Amygdala (tissue), 56 donors: ENCODE results near the gene PDLIM1.

Source experiments
- DNase-seq, 56 donors: peaks; one replicate each; lab custom pipeline; 2025; lab: John Stamatoyannopoulos, UW

PDLIM1 gene

GRCh38 chr10:95267251-95267650 is 23.6 kb downstream of the PDLIM1 start:
- no peak for DNase-seq

GRCh38 chr10:95266674-95267095 is 24.1 kb downstream of the PDLIM1 start:
- no peak for DNase-seq

- DNase-seq = no peak
These were observed 25.2 kb downstream of the PDLIM1 start for GRCh38 chr10:95265572-95265971.

- no peak for DNase-seq
These were observed 26.4 kb downstream of the PDLIM1 start for GRCh38 chr10:95264227-95265051.

GRCh38 chr10:95263864-95264226 is 27.0 kb downstream of the PDLIM1 start:
- no peak for DNase-seq

- no peak for DNase-seq
These were observed 27.9 kb downstream of the PDLIM1 start for GRCh38 chr10:95262763-95263518.

GRCh38 chr10:95261926-95262325 is 28.9 kb downstream of the PDLIM1 start:
- DNase-seq = no peak

- no peak for DNase-seq
These were observed 29.8 kb downstream of the PDLIM1 start for GRCh38 chr10:95260909-95261552.

- no peak for DNase-seq
These were observed 30.4 kb downstream of the PDLIM1 start for GRCh38 chr10:95260397-95260881.

- DNase-seq = no peak
These were observed 33.0 kb downstream of the PDLIM1 start for GRCh38 chr10:95257849-95258248.

GRCh38 chr10:95256268-95256667 is 34.5 kb downstream of the PDLIM1 start:
- no peak for DNase-seq

- DNase-seq = no peak
These were observed 36.2 kb downstream of the PDLIM1 start for GRCh38 chr10:95254629-95255028.

GRCh38 chr10:95253686-95254085 is 37.1 kb downstream of the PDLIM1 start:
- no peak for DNase-seq

- DNase-seq = no peak
These were observed 37.8 kb downstream of the PDLIM1 start for GRCh38 chr10:95253007-95253406.

GRCh38 chr10:95250856-95251255 is 39.9 kb downstream of the PDLIM1 start:
- no peak for DNase-seq

GRCh38 chr10:95249467-95249866 is 41.3 kb downstream of the PDLIM1 start:
- DNase-seq = no peak

- no peak for DNase-seq
These were observed 41.8 kb downstream of the PDLIM1 start for GRCh38 chr10:95248989-95249388.

- no peak for DNase-seq
These were observed 42.8 kb downstream of the PDLIM1 start for GRCh38 chr10:95247881-95248583.

- DNase-seq = no peak
These were observed 43.5 kb downstream of the PDLIM1 start for GRCh38 chr10:95247200-95247880.

- DNase-seq = peak in 16 of 56 donors; percentile 2 to 42 (median 14)
These were observed 44.2 kb downstream of the PDLIM1 start for GRCh38 chr10:95246582-95247051.
